Mucosa of descending colon (tissue), 3 donors: ENCODE measurements around the gene EMC6. TPM values are rescaled to one million over a fixed set of nuclear protein-coding genes. Genes with fewer than 3 reads are reported as not detected.

ENCODE experiments used
- ATAC-seq: fragments of 200-7000 bp; cut with Tn5 transposase; one replicate; pipeline ENCODE4 v1.9.1; 2020; ENCODE audit warnings: mild to moderate bottlenecking, moderate library complexity
- DNase-seq, 3 donors: peaks; one replicate each; pipeline ENCODE4 v3.0.0-alpha.2; 2020
- H3K36me3 ChIP-seq: fragments of 200-600 bp; one replicate; pipeline ENCODE4 v1.8.0; 2021; ENCODE audit warnings: low read depth, mild to moderate bottlenecking
- H3K4me1 ChIP-seq: fragments of 200-600 bp; one replicate; pipeline ENCODE4 v1.8.0; 2021; ENCODE audit warnings: low read depth, mild to moderate bottlenecking
- H3K4me3 ChIP-seq: fragments of 200-600 bp; one replicate; pipeline ENCODE4 v1.8.0; 2021; ENCODE audit warnings: mild to moderate bottlenecking
- H3K9me3 ChIP-seq: fragments of 200-600 bp; one replicate; pipeline ENCODE4 v1.8.0; 2021; ENCODE audit warnings: mild to moderate bottlenecking
- intact Hi-C, 2 donors: fragments of 100-400 bp; cut with DNase I in 1 of 2; cut with micrococcal nuclease in 1 of 2; formaldehyde crosslinking; loops; one replicate each; pipeline versions ENCODE4 v1.11.0 to v1.11.1; 2022; cut with DNase I, micrococcal nuclease
- total RNA-seq, 3 donors: library from RNA; stranded (reverse); fragmentation: NEBNext Ultra II Directional in 2 of 3; extraction: Animal tissue kit (Norgen Biotek cat#: 25700) in 2 of 3; gene quantifications; one replicate each; pipeline versions ENCODE4 v1.2.1 to v1.2.4, GENCODE V29; 2021 to 2023
- TF ChIP-seq, protein P1 (sequence below): fragments of 200-600 bp; IDR thresholded peaks from one replicate; pipeline ENCODE4 v1.8.0; 2022; ENCODE audit warnings: antibody characterized with exemption, mild to moderate bottlenecking
- donor health status: DM: no; HTN: no; CAD: no; lungs with moderate emphysema.
- donor health status: DM: no; HTN: no; CAD: no.
- donor health status: DM: no; HTN: yes; CAD: no.

The EMC6 gene
- total RNA-seq, 3 donors from 2014 or later = 29.3 to 41.3 (median 32.8) TPM

DNA sequence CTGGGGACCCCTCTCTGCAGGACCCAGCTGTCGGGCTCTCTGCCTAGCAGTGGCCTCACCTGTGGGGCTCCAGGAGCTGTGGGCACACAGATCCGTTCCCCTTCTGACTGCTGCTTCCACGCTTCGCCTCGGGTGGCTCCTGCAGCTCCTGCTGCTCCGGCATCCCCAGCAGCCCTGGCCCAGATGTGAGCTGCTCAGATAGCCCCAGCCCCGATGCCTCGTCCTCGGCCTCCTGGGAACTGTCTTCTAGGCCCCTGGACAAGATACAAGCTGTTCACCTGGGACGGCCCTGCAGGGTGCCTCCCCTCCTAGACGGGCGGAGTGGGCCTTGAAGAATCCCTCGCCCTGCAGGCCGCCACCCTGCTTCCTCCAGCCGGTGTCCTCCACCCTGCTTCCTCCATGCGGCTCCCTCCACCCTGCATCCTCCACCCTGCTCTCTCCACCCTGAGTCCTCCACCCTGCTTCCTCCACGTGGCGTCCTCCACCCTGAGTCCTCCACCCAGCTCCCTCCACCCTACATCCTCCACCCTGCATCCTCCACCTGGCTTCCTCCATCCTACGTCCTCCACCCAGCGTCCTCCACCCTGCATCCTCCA is 11.0 kb downstream of the EMC6 start:
- H3K36me3 ChIP-seq = no peaks in the 10 kb centered on the region
- H3K4me1 ChIP-seq = no peaks in the 10 kb centered on the region
- H3K9me3 ChIP-seq = no peaks in the 10 kb centered on the region
- DNase-seq (no peak), ATAC-seq (peak; percentile 31)
- H3K4me3 ChIP-seq = no peak overlapping the region
- intact Hi-C loops = no loop called here
- TF ChIP-seq, protein P1, sequence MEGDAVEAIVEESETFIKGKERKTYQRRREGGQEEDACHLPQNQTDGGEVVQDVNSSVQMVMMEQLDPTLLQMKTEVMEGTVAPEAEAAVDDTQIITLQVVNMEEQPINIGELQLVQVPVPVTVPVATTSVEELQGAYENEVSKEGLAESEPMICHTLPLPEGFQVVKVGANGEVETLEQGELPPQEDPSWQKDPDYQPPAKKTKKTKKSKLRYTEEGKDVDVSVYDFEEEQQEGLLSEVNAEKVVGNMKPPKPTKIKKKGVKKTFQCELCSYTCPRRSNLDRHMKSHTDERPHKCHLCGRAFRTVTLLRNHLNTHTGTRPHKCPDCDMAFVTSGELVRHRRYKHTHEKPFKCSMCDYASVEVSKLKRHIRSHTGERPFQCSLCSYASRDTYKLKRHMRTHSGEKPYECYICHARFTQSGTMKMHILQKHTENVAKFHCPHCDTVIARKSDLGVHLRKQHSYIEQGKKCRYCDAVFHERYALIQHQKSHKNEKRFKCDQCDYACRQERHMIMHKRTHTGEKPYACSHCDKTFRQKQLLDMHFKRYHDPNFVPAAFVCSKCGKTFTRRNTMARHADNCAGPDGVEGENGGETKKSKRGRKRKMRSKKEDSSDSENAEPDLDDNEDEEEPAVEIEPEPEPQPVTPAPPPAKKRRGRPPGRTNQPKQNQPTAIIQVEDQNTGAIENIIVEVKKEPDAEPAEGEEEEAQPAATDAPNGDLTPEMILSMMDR = no peak

DNA sequence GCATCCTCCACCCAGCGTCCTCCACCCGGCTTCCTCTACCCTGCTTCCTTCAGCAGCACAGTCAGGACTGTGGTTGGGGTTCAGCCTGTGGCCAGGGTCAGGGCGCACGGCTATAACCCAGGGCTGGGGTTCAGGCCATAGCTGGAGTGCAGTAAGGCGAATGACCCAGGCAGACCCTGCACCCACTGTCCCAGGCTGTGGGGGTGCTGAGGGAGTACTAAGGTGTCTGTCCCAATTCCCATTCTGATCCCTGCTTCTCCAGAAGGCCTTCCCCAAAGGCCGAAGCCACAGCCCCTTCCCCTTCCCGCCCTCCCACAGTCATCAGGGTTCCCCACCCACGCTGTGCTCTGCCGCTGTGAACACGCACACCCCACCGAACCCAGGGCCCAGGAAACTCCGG is 12.4 kb downstream of the EMC6 start:
- no peak for ATAC-seq
- no peak for DNase-seq
- TF ChIP-seq, protein P1 = no peak
- H3K4me1 ChIP-seq = no peaks in the 10 kb centered on the region
- no peaks in the 10 kb centered on the region for H3K9me3 ChIP-seq
- H3K4me3 ChIP-seq = no peak overlapping the region
- H3K36me3 ChIP-seq = no peaks in the 10 kb centered on the region
- intact Hi-C loops = no loop called here

DNA sequence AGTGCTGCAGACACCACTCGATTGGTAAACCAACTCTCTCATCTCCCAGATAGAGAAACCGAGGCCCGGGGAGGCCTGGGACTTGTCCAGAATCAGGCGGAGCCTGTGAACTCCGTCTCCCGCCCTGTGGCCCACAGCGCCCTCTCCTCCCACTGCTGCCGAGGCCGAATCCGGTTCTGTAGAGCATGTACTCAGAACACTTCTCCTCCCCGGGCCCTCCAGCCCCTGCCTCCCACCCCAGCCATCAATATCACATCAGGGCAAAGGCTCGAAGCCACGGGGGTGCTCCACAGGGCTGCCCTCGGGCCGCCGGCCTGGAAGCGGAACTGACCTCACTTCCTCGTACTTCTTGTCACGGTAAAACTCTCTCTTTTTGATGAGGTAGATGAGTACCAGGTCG is 13.0 kb downstream of the EMC6 start:
- TF ChIP-seq, protein P1 = no peak
- intact Hi-C loops = no loop called here
- DNase-seq (no peak), ATAC-seq (no peak)
- Histone ChIP-seq H3K9me3 (no peaks in the 10 kb centered on the region), H3K4me3 (no peak overlapping the region), H3K36me3 (no peaks in the 10 kb centered on the region), H3K4me1 (no peaks in the 10 kb centered on the region)

DNA sequence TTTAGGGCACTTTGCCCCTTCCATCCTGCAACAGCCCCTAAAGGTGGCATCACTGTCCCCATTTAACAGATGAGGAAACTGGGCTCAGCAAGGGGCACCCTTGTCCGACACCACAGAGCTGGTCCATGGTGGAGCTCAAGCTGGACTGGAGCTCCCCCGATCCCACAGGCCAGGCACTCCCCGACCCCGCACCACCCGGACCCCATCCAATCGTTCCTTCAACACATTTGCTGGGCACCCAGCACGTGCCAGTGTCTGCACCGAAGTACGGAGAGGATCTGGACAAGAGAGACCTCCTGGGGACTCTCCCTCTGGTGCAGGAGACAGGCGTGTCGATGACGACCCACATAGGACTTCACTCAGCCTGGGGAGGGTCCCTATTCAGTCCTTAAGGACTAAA is 13.4 kb downstream of the EMC6 start:
- Histone ChIP-seq H3K36me3 (no peaks in the 10 kb centered on the region), H3K9me3 (no peaks in the 10 kb centered on the region), H3K4me3 (no peak overlapping the region), H3K4me1 (no peaks in the 10 kb centered on the region)
- ATAC-seq (no peak), DNase-seq (no peak)
- TF ChIP-seq, protein P1 = no peak
- intact Hi-C loops = no loop called here

DNA sequence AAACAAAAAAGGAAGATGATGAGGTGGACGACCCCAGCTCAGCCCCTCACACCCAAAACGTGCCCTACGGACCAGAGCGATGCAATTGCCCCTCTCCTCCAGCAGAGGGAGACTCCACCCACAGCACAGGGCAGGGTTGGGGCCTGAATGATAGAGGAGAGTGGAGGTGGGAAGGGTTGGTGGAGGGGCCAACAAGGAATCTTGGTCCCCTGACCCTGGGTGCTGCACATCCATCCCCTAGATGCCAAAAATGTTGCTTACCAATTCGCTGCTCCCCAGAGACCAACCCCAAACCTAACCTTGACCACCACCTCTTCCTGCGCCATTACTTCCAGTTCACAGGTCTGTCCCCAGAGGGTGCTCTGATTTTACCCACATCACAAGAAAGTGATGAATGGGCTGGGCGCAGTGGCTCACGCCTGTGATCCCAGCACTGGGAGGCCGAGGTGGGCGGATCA is 14.5 kb downstream of the EMC6 start:
- DNase-seq = peak in 1 of 3 donors; percentile 54

More for the DNA sequence above, 14.5 kb downstream of the EMC6 start:
- H3K9me3 ChIP-seq = no peaks in the 10 kb centered on the region
- ATAC-seq = peak; percentile 86
- H3K36me3 ChIP-seq = no peaks in the 10 kb centered on the region
- no peaks in the 10 kb centered on the region for H3K4me1 ChIP-seq
- intact Hi-C loops = no loop called here
- TF ChIP-seq, protein P1 = peak; percentile 81
- no peak overlapping the region for H3K4me3 ChIP-seq
